HCT116 (cell line): ENCODE results near the gene GNG12. TPM values are rescaled to one million over a fixed set of nuclear protein-coding genes. Genes with fewer than 3 reads are reported as not detected.
A peak's percentile ranks its signal among the peaks of the same experiment; 100 is the strongest.

Experiments
- ATAC-seq: fragments of 200-7000 bp; cut with Tn5 transposase; 2 replicates; pipeline ENCODE4 v1.9.1; 2020; ENCODE audit warnings: mild to moderate bottlenecking, moderate library complexity
- BruUV-seq: library from RNA; stranded (reverse); fragments of 400-500 nt; replicated peaks from 2 replicates; lab custom pipeline; 2021; lab: Mats Ljungman, UMichigan
- CTCF ChIA-PET: fragments of 300-600 bp; sonication (Branson Sonifier 250); formaldehyde crosslinking; loops from one replicate; lab custom pipeline; 2021; ENCODE audit warnings: antibody characterized with exemption; lab: Charles Lee
- POLR2A ChIA-PET: fragments of 300-600, 350-600 bp; sonication (Branson Sonifier 250); formaldehyde crosslinking; loops from one replicate; lab custom pipeline; 2021; ENCODE audit warnings: antibody characterized with exemption; lab: Charles Lee
- RAD21 ChIA-PET, 2 experiments: fragments of 300-600 bp; sonication (Branson Sonifier 250); formaldehyde crosslinking; loops; one replicate each; lab custom pipeline; 2023; ENCODE audit warnings: low total read pairs in 2 of 2; ENCODE audit not compliant: uncharacterized antibody in 2 of 2, unreplicated experiment in 2 of 2, low non-redundant PET in 1 of 2; lab: Charles Lee
- DNase-seq: peaks from one replicate; pipeline ENCODE4 v3.0.0-alpha.2; 2010; ENCODE audit warnings: low read depth, low spot score
- H2AFZ ChIP-seq: fragments of 200-600 bp; shearing (Covaris generic), sonication (generic); 2 replicates; pipeline ENCODE4 v1.6.1; 2017; ENCODE audit warnings: low read depth, mixed run types, mixed read lengths, antibody characterized with exemption, low read length; ENCODE audit not compliant: poor library complexity, severe bottlenecking
- H3K27ac ChIP-seq: 2 replicates; pipeline ENCODE4 v1.5.1; 2012; ENCODE audit warnings: low read depth, low read length
- H3K27me3 ChIP-seq: fragments of 200-600 bp; sonication (generic); 2 replicates; pipeline ENCODE4 v1.6.1; 2016; ENCODE audit warnings: mixed run types, low read length, mixed read lengths; ENCODE audit not compliant: insufficient read depth
- H3K36me3 ChIP-seq, 2 experiments: fragments of 200-500 bp in 1 of 2; fragments of 200-600 bp in 1 of 2; sonication (Bioruptor generic) in 1 of 2; sonication (generic) in 1 of 2; 2 replicates each; pipeline versions ENCODE4 v1.5.1 to v1.6.1; 2014 to 2016; ENCODE audit warnings: low read length in 2 of 2, inconsistent platforms in 1 of 2, mixed read lengths in 1 of 2, mixed run types in 1 of 2; ENCODE audit not compliant: insufficient read depth in 2 of 2, control insufficient read depth in 1 of 2
- H3K4me1 ChIP-seq, 2 experiments: fragments of 200-600 bp in 1 of 2; sonication (generic) in 1 of 2; 2 replicates each; pipeline versions ENCODE4 v1.5.1 to v1.6.1; 2012 to 2017; ENCODE audit warnings: low read length in 2 of 2, inconsistent platforms in 1 of 2, mild to moderate bottlenecking in 1 of 2, mixed read lengths in 1 of 2, mixed run types in 1 of 2, moderate library complexity in 1 of 2; ENCODE audit not compliant: insufficient read depth in 2 of 2, control insufficient read depth in 1 of 2
- H3K4me2 ChIP-seq: fragments of 200-600 bp; sonication (generic); 2 replicates; pipeline ENCODE4 v1.6.1; 2017; ENCODE audit warnings: mixed run types, low read length, mixed read lengths
- H3K4me3 ChIP-seq, 2 experiments: fragments of 200-600 bp in 1 of 2; sonication (generic) in 1 of 2; replicated peaks in 1 of 2; 2 replicates each; pipeline ENCODE4 v1.5.1; 2011 to 2016; ENCODE audit warnings: low read length in 2 of 2, control low read depth in 1 of 2, low read depth in 1 of 2, mild to moderate bottlenecking in 1 of 2, mixed read lengths in 1 of 2, mixed run types in 1 of 2
- H3K79me2 ChIP-seq: fragments of 200-600 bp; sonication (generic); 2 replicates; pipeline ENCODE4 v1.6.1; 2017; ENCODE audit warnings: mild to moderate bottlenecking, mixed run types, low read length, moderate library complexity, mixed read lengths; ENCODE audit not compliant: insufficient read depth
- H3K9ac ChIP-seq: fragments of 200-600 bp; sonication (generic); 2 replicates; pipeline ENCODE4 v1.6.1; 2016; ENCODE audit warnings: low read length, mixed read lengths
- H3K9me2 ChIP-seq: fragments of 200-600 bp; sonication (generic), shearing (Covaris generic); 2 replicates; pipeline ENCODE4 v1.6.1; 2017; ENCODE audit warnings: mixed run types, mild to moderate bottlenecking, moderate library complexity; ENCODE audit not compliant: insufficient read depth
- H3K9me3 ChIP-seq, 2 experiments: fragments of 200-500 bp in 1 of 2; fragments of 200-600 bp in 1 of 2; sonication (Bioruptor generic) in 1 of 2; sonication (generic) in 1 of 2; 2 replicates each; pipeline ENCODE4 v1.6.1; 2014 to 2017; ENCODE audit warnings: low read length in 2 of 2, mixed read lengths in 2 of 2, inconsistent platforms in 1 of 2, low read depth in 1 of 2, mild to moderate bottlenecking in 1 of 2, mixed run types in 1 of 2, moderate library complexity in 1 of 2; ENCODE audit not compliant: control insufficient read depth in 1 of 2, insufficient read depth in 1 of 2
- H4K20me1 ChIP-seq: fragments of 200-600 bp; sonication (generic), shearing (Covaris generic); 2 replicates; pipeline ENCODE4 v1.6.1; 2017; ENCODE audit warnings: mixed run types, mild to moderate bottlenecking, moderate library complexity; ENCODE audit not compliant: insufficient read depth
- ATF3 ChIP-seq: IDR thresholded peaks from 2 replicates; pipeline ENCODE4 v1.6.1; 2012
- CBX3 ChIP-seq: IDR thresholded peaks from 2 replicates; pipeline ENCODE4 v1.6.1; 2012; ENCODE audit warnings: low read depth
- CEBPB ChIP-seq: IDR thresholded peaks from 2 replicates; pipeline ENCODE4 v1.6.1; 2012; ENCODE audit warnings: low read depth
- CTCF ChIP-seq, 3 experiments: fragments of 200-600 bp in 1 of 3; sonication (generic) in 1 of 3; IDR thresholded peaks in 2 of 3; conservative IDR thresholded peaks in 1 of 3; 2 replicates each; pipeline ENCODE4 v1.5.1; 2012 to 2017; ENCODE audit warnings: low read depth in 2 of 3, low read length in 2 of 3, antibody characterized with exemption in 1 of 3, borderline replicate concordance in 1 of 3, control low read depth in 1 of 3, mild to moderate bottlenecking in 1 of 3, mixed read lengths in 1 of 3, mixed run types in 1 of 3, moderate library complexity in 1 of 3; ENCODE audit not compliant: insufficient read depth in 1 of 3
- EGR1 ChIP-seq: IDR thresholded peaks from 2 replicates; pipeline ENCODE4 v1.6.1; 2012; ENCODE audit warnings: low read depth
- ELF1 ChIP-seq: IDR thresholded peaks from 2 replicates; pipeline ENCODE4 v1.6.1; 2012; ENCODE audit warnings: low read depth, borderline replicate concordance
- EZH2 ChIP-seq: fragments of 200-600 bp; sonication (generic); IDR thresholded peaks from 2 replicates; pipeline ENCODE4 v1.6.1; 2017; ENCODE audit warnings: antibody characterized with exemption, mixed run types
- JUND ChIP-seq: IDR thresholded peaks from 2 replicates; pipeline ENCODE4 v1.6.1; 2012
- POLR2A ChIP-seq: IDR thresholded peaks from 2 replicates; pipeline ENCODE4 v1.7.0; 2011; ENCODE audit warnings: borderline replicate concordance; ENCODE audit not compliant: insufficient read depth, insufficient read length; ENCODE audit errors: extremely low read depth
- POLR2AphosphoS5 ChIP-seq: IDR thresholded peaks from 2 replicates; pipeline ENCODE4 v1.6.1; 2011; ENCODE audit warnings: mild to moderate bottlenecking, low read depth, low read length, moderate library complexity
- RAD21 ChIP-seq: IDR thresholded peaks from 2 replicates; pipeline ENCODE4 v1.6.1; 2012; ENCODE audit warnings: low read depth, mild to moderate bottlenecking
- SIN3A ChIP-seq: IDR thresholded peaks from 2 replicates; pipeline ENCODE4 v1.6.1; 2012; ENCODE audit warnings: low read depth
- SP1 ChIP-seq: IDR thresholded peaks from 2 replicates; pipeline ENCODE4 v1.6.1; 2012; ENCODE audit warnings: low read depth
- SRF ChIP-seq: IDR thresholded peaks from 2 replicates; pipeline ENCODE4 v1.6.1; 2012; ENCODE audit warnings: low read depth
- TCF7L2 ChIP-seq: IDR thresholded peaks from 2 replicates; pipeline ENCODE4 v1.7.0; 2011; ENCODE audit warnings: borderline replicate concordance, inconsistent platforms; ENCODE audit not compliant: insufficient read depth, insufficient read length; ENCODE audit errors: extremely low read depth
- YY1 ChIP-seq: IDR thresholded peaks from 2 replicates; pipeline ENCODE4 v1.6.1; 2011; ENCODE audit warnings: low read length, low read depth, moderate library complexity, mild to moderate bottlenecking; ENCODE audit not compliant: insufficient replicate concordance; ENCODE audit errors: extremely low read depth
- ZBTB33 ChIP-seq: IDR thresholded peaks from 2 replicates; pipeline ENCODE4 v1.6.1; 2011; ENCODE audit warnings: mild to moderate bottlenecking, low read length, moderate library complexity; ENCODE audit not compliant: insufficient replicate concordance; ENCODE audit errors: extremely low read depth
- ZFX ChIP-seq: fragments of 450-650 bp; IDR thresholded peaks from 2 replicates; pipeline ENCODE4 v1.6.1; 2017
- intact Hi-C: fragments of 100-400 bp; cut with micrococcal nuclease; formaldehyde crosslinking; loops from 2 replicates; pipeline ENCODE4 v1.10.0; 2022
- total RNA-seq: library from RNA; stranded (reverse); gene quantifications from one replicate; pipeline ENCODE4 v1.2.1, GENCODE V29; 2021; ENCODE audit not compliant: unreplicated experiment

The GNG12 gene
- total RNA-seq, 1 experiment from 2014 or later, result 49.6 TPM

- ChIA-PET POLR2A (no interaction called here), RAD21 (no interaction called here), CTCF (no interaction called here)
- Histone ChIP-seq H2AFZ (no peak overlapping the region), H3K9me2 (no peaks in the 10 kb centered on the region), H3K9ac (no peak overlapping the region), H3K4me1 (peaks cover 0 to 15% of the 10 kb centered on the region in 2 experiments; a peak in 1 of 4 replicates), H3K9me3 (no peaks in the 10 kb centered on the region), H4K20me1 (no peaks in the 10 kb centered on the region), H3K79me2 (peaks cover 22% of the 10 kb centered on the region; the same call in 1 of the 2 replicates), H3K4me2 (peak overlapping the region; percentile 10; the same call in 1 of the 2 replicates), H3K27ac (no peak overlapping the region), H3K36me3 (no peaks in the 10 kb centered on the region), H3K27me3 (no peaks in the 10 kb centered on the region), H3K4me3 (no peak overlapping the region)
- DNase-seq, result no peak
- intact Hi-C loops, result no loop called here
- no peak for ATAC-seq
- TF ChIP-seq TCF7L2, result no peak
- no peak for TF ChIP-seq CEBPB
- TF ChIP-seq YY1, result no peak
- no TSS peak for BruUV-seq
Observed at GRCh38 chr1:67791686-67792085, 41.6 kb downstream of the GNG12 start.

GRCh38 chr1:67791261-67791660 lies 42.0 kb downstream of the GNG12 start:
- no TSS peak for BruUV-seq
- Histone ChIP-seq H3K36me3 (no peaks in the 10 kb centered on the region), H2AFZ (no peak overlapping the region), H3K4me2 (no peak overlapping the region), H3K4me3 (no peak overlapping the region), H3K9me3 (no peaks in the 10 kb centered on the region), H3K27ac (no peak overlapping the region), H3K4me1 (peaks cover 0 to 15% of the 10 kb centered on the region in 2 experiments; a peak in 1 of 4 replicates), H3K27me3 (no peaks in the 10 kb centered on the region), H3K9me2 (no peaks in the 10 kb centered on the region), H3K79me2 (peaks cover 17% of the 10 kb centered on the region; the same call in 1 of the 2 replicates), H4K20me1 (no peaks in the 10 kb centered on the region), H3K9ac (no peak overlapping the region)
- ChIA-PET CTCF (no interaction called here), POLR2A (no interaction called here), RAD21 (no interaction called here)
- intact Hi-C loops, result no loop called here
- ATAC-seq, result no peak
- no peak for DNase-seq
- TF ChIP-seq JUND (no peak), POLR2AphosphoS5 (no peak), TCF7L2 (no peak), RAD21 (no peak), SIN3A (no peak), ATF3 (no peak), SRF (no peak), ZFX (no peak), ELF1 (no peak), ZBTB33 (no peak), CBX3 (no peak), CTCF (IDR thresholded peaks at IDR 0.05 in 2 of 3, conservative IDR thresholded peaks at IDR 0.05 in 1 of 3; ENCODE audit: borderline replicate concordance in 1 of 3, insufficient read depth in 1 of 3, low read depth in 2 of 3, low read length in 2 of 3) (no peak), YY1 (no peak), CEBPB (no peak), POLR2A (no peak), EZH2 (no peak), SP1 (no peak), EGR1 (no peak)
